ENCODE results near the gene TUT7.

DNA sequence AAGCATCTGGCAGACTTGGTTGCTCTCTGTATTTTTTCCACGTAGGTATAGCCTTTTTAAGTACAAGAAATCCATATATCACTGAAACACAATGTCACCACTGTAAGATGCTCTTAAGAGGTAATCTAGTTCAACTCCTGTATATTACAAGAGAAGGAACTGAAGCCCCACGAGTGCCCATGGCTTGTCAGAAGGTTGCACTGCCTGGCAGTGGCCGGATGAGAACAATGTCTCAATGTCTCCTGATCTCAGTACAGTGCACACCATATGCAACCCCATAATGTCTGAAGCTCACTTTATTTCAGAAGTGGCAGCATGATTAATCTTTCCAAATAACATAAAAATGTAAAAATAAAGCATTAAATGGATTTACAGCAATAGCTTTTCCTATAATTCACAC, 27.7 kb downstream of the TUT7 start:
- TF ChIP-seq EZH2 (IDR thresholded peaks at IDR 0.05; ENCODE audit: insufficient read depth, poor library complexity, severe bottlenecking): no peak
- TF ChIP-seq EZH2phosphoT487 (IDR thresholded peaks at IDR 0.05; ENCODE audit: insufficient read depth, low read depth): no peak
